Pancreas (tissue), 10 donors: ENCODE data around the gene STPG1. TPM values are rescaled to one million over a fixed set of nuclear protein-coding genes. Genes with fewer than 3 reads are reported as not detected.

Experiments
- ATAC-seq, 4 donors: fragments of 200-7000 bp; cut with Tn5 transposase; one replicate each; pipeline versions ENCODE4 v1.8.0 to v1.9.1; 2020; ENCODE audit warnings: mild to moderate bottlenecking in 4 of 4, moderate library complexity in 4 of 4
- DNase-seq, 6 donors: peaks; one replicate each; pipeline ENCODE4 v3.0.0-alpha.2; 2020
- FAIRE-seq: peaks from 2 replicates; lab custom pipeline; 2012; peaks lifted over from hg19 to GRCh38; lab: Jason Lieb, UNC
- H3K27ac ChIP-seq, 4 donors: fragments of 200-600 bp; sonication (generic); 1 replicate in 3 of 4; 2 replicates in 1 of 4; pipeline versions ENCODE4 v1.5.0 to v1.8.0; 2020
- H3K27me3 ChIP-seq, 4 donors: fragments of 200-600 bp; one replicate each; pipeline ENCODE4 v1.8.0; 2021
- H3K36me3 ChIP-seq, 3 donors: fragments of 200-600 bp; sonication (generic) in 1 of 3; one replicate each; pipeline versions ENCODE4 v1.5.0 to v1.8.0; 2020 to 2021
- H3K4me1 ChIP-seq, 3 donors: fragments of 200-600 bp; one replicate each; pipeline ENCODE4 v1.8.0; 2021
- H3K4me3 ChIP-seq, 4 donors: fragments of 200-600 bp; sonication (generic) in 2 of 4; one replicate each; pipeline versions ENCODE4 v1.5.0 to v1.8.0; 2020 to 2021
- H3K9me3 ChIP-seq, 4 donors: fragments of 200-600 bp; one replicate each; pipeline ENCODE4 v1.8.0; 2021
- CTCF ChIP-seq, 4 donors: fragments of 200-600 bp; sonication (generic) in 3 of 4; IDR thresholded peaks; one replicate each; pipeline versions ENCODE4 v1.5.0 to v1.8.0; 2021; ENCODE audit warnings: antibody characterized with exemption in 4 of 4
- WGBS, 2 donors: extraction: QIAGEN DNeasy Blood & Tissue Kit; methylation state at CpG; one replicate each; pipeline ENCODE4 v1.1.7; 2013; 5-methylcytosine and 5-hydroxymethylcytosine counted together
- intact Hi-C, 3 donors: fragments of 100-400 bp; cut with DNase I; formaldehyde crosslinking; loops; one replicate each; pipeline versions ENCODE4 v1.11.1 to v1.14.2; 2022
- polyA plus RNA-seq, 2 donors: library from polyadenylated mRNA; stranded (reverse); fragments of 200-250 nt; gene quantifications; one replicate each; pipeline ENCODE4 v1.2.3, GENCODE V29; 2013
- total RNA-seq, 6 donors: library from RNA; stranded (reverse); fragmentation: NEBNext Ultra II Directional in 4 of 6; extraction: Animal tissue kit (Norgen Biotek cat#: 25700) in 4 of 6; gene quantifications; one replicate each; pipeline versions ENCODE4 v1.2.1 to v1.2.4, GENCODE V29; 2021 to 2023
- donor health status: healthy with polysubstance abuse.
- donor health status: DM: no; HTN: no; CAD: no; lungs with moderate emphysema.
- donor health status: DM: no; HTN: no; CAD: no.
- donor health status: control.
- donor health status: control.
- donor health status: Bipolar disorder and iron deficiency.
- donor health status: DM: yes; HTN: yes; CAD: no.
- donor health status: DM: no; HTN: no; CAD: no.
- donor health status: DM: no; HTN: no; CAD: no.
- donor health status: DM: yes; HTN: yes; CAD: no.

Gene STPG1
- total and polyA plus RNA-seq, 8 donors, result 2.7 to 6.3 (median 3.5) TPM

GRCh38 chr1:24316645-24317044 lies 96.9 kb downstream of the STPG1 start:
- DNase-seq, result no peak
- Histone ChIP-seq H3K4me3 (no peak overlapping the region), H3K9me3 (no peaks in the 10 kb centered on the region), H3K27me3 (no peaks in the 10 kb centered on the region), H3K36me3 (no peaks in the 10 kb centered on the region), H3K27ac (no peak overlapping the region), H3K4me1 (peaks cover 0 to 10% (median 0%) of the 10 kb centered on the region in 3 donors)
- WGBS, 2 donors, result 64 to 83% methylated on average over 3 of the region's 3 CpGs
- intact Hi-C loops, result no loop called here
- ATAC-seq, result no peak
- TF ChIP-seq CTCF (IDR thresholded peaks at IDR 0.05), result no peak
- no peak for FAIRE-seq

- ATAC-seq (no peak), DNase-seq (no peak), FAIRE-seq (no peak)
- no peaks in the 10 kb centered on the region for H3K27me3 ChIP-seq
- no peaks in the 10 kb centered on the region for H3K36me3 ChIP-seq
- no peak for TF ChIP-seq CTCF (IDR thresholded peaks at IDR 0.05)
- intact Hi-C loops, result no loop called here
- no peaks in the 10 kb centered on the region for H3K9me3 ChIP-seq
- H3K4me3 ChIP-seq, result no peak overlapping the region
- H3K4me1 ChIP-seq, result peaks cover 0 to 10% (median 0%) of the 10 kb centered on the region in 3 donors
- H3K27ac ChIP-seq, result no peak overlapping the region
- 83 to 84% methylated on average over 6 of the region's 6 CpGs for WGBS, 2 donors
These were observed 98.2 kb downstream of the STPG1 start for GRCh38 chr1:24315391-24315790.

DNA sequence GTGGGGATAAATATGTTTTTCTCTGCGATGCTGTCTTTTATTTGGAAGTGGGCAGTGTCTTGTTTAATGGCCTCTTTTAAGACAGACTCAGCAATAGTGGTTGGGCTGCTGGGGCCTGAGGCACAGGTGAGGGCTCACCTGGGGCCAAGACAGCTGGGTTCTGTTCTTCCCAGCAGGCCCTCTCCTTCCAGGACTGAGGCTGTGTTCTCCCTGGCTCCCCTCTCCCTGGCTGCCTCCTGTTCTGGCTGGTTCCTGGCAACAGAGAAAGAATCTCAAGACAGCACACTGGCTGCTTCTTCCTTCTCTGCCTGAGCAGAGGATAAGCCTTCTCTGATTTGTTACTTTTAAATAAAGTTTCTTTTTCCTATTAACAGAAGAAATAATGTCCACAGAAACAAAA lies 101.8 kb downstream of the STPG1 start:
- DNase-seq (no peak), ATAC-seq (no peak), FAIRE-seq (no peak)
- no peaks in the 10 kb centered on the region for H3K4me1 ChIP-seq
- no peak overlapping the region for H3K4me3 ChIP-seq
- no peaks in the 10 kb centered on the region for H3K9me3 ChIP-seq
- no peaks in the 10 kb centered on the region for H3K36me3 ChIP-seq
- H3K27ac ChIP-seq, result no peak overlapping the region
- WGBS, 2 donors, result 75 to 85% methylated on average over 1 of the region's 1 CpG
- H3K27me3 ChIP-seq, result no peaks in the 10 kb centered on the region
- no peak for TF ChIP-seq CTCF (IDR thresholded peaks at IDR 0.05)
- intact Hi-C loops, result no loop called here

DNA sequence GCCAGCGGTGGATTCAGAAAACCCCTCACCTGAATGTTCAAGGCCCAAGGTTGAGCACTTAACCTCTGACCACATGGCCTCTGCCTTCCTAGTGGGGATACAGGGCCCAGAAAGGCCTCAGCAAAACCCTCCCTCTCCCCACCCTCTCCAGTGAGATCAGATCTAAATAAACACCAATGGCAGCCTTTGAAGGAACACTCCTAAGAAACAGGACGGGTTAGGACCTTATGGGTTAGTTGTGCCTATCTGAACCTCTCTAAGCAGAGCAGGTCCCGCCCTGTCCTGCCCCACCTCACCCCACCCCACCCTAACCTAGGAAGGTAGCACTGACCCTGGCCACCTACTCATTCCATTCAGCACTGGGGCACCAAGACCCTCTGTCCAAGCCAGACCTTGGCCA lies 102.3 kb downstream of the STPG1 start:
- no peak for FAIRE-seq
- DNase-seq, result no peak
- intact Hi-C loops, result no loop called here
- no peak for TF ChIP-seq CTCF (IDR thresholded peaks at IDR 0.05)
- 85 to 98% methylated on average over 3 of the region's 3 CpGs for WGBS, 2 donors
- Histone ChIP-seq H3K4me3 (no peak overlapping the region), H3K27me3 (no peaks in the 10 kb centered on the region), H3K9me3 (no peaks in the 10 kb centered on the region), H3K27ac (no peak overlapping the region), H3K4me1 (no peaks in the 10 kb centered on the region), H3K36me3 (no peaks in the 10 kb centered on the region)
- no peak for ATAC-seq

DNA sequence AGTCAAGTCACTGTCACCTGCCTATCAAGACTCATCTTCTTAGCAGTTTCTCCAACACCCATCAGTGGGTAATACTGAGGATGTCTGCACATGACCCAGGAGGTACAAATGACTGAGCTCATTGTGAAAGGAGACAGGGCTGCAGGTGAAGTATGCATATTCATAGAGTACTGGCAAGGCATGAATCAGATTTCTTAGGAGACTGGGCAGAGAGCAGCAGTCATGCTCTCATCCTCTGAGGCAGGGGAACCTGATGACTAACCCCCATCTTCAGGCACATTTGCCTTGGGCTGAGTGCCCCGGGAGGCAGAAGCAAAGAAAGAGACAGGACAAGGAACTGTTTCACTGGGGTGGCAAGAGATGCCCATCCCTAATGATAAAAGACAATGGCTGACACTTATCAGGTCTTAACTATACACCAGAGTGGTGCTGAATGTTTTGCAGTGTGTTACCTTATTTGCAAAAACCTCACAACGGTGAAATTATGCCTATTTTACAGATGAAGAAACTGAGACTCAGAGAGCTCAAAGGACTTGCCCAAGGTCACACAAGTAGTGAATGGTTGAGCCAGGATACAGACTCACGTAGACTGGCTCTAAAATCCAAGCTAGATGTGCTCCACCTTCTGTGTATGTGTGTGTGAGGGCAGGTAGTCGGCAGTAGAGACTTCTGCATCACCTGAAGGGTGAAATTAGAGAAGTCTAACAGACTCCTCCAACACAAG lies 103.7 kb downstream of the STPG1 start:
- no peaks in the 10 kb centered on the region for H3K9me3 ChIP-seq
- H3K36me3 ChIP-seq, result no peaks in the 10 kb centered on the region
- 86 to 89% methylated on average over 4 of the region's 4 CpGs for WGBS, 2 donors
- DNase-seq (no peak), ATAC-seq (no peak), FAIRE-seq (no peak)
- no peak overlapping the region for H3K4me3 ChIP-seq
- no peak for TF ChIP-seq CTCF (IDR thresholded peaks at IDR 0.05)
- no peak overlapping the region for H3K27ac ChIP-seq
- intact Hi-C loops, result no loop called here
- no peaks in the 10 kb centered on the region for H3K4me1 ChIP-seq
- no peaks in the 10 kb centered on the region for H3K27me3 ChIP-seq
